Activated CD8-positive, alpha-beta T cell treated with anti-CD3 and anti-CD28 coated beads for 36 hours (primary cell): Measurements from ENCODE around the gene R3HDM2. TPM values are rescaled to one million over a fixed set of nuclear protein-coding genes. Genes with fewer than 3 reads are reported as not detected.

Experiments used
- ATAC-seq: fragments of 200-7000 bp; cut with Tn5 transposase; one replicate; pipeline ENCODE4 v1.10.0; 2021; ENCODE audit warnings: mild to moderate bottlenecking, moderate library complexity
- CTCF ChIA-PET: fragments of 350-600 bp; sonication (Branson Sonifier 250); formaldehyde crosslinking; loops from one replicate; lab custom pipeline; 2021; ENCODE audit warnings: antibody characterized with exemption; lab: Charles Lee
- POLR2A ChIA-PET: fragments of 350-600 bp; sonication (Branson Sonifier 250); formaldehyde crosslinking; loops from one replicate; lab custom pipeline; 2021; ENCODE audit warnings: antibody characterized with exemption; lab: Charles Lee
- DNase-seq: peaks from one replicate; pipeline ENCODE4 v3.0.0-alpha.2; 2020
- H3K27ac Mint-ChIP-seq: one replicate; pipeline ENCODE4 v1.8.0; 2021; ENCODE audit warnings: mild to moderate bottlenecking, mixed read lengths
- H3K27me3 Mint-ChIP-seq: one replicate; pipeline ENCODE4 v1.8.0; 2021; ENCODE audit warnings: mixed read lengths
- H3K36me3 Mint-ChIP-seq: one replicate; pipeline ENCODE4 v1.8.0; 2021; ENCODE audit warnings: low read depth, mixed read lengths
- H3K4me1 Mint-ChIP-seq: one replicate; pipeline ENCODE4 v1.8.0; 2021; ENCODE audit warnings: low read depth, mixed read lengths
- H3K4me3 Mint-ChIP-seq: one replicate; pipeline ENCODE4 v1.8.0; 2021; ENCODE audit warnings: mild to moderate bottlenecking, moderate library complexity, mixed read lengths
- H3K9me3 Mint-ChIP-seq: one replicate; pipeline ENCODE4 v1.8.0; 2021; ENCODE audit warnings: mixed read lengths
- intact Hi-C: fragments of 100-400 bp; cut with micrococcal nuclease; formaldehyde crosslinking; loops from one replicate; pipeline ENCODE4 v1.10.0; 2022
- total RNA-seq, 2 experiments: library from RNA; stranded (reverse); gene quantifications; one replicate each; pipeline ENCODE4 v1.2.3, GENCODE V29; 2021
- TF ChIP-seq, protein P1 (sequence below): fragments of 200-600 bp; IDR thresholded peaks from one replicate; pipeline ENCODE4 v1.8.0; 2022; ENCODE audit warnings: antibody characterized with exemption, mild to moderate bottlenecking

R3HDM2 gene
- total RNA-seq, 2 experiments from 2014 or later, result 33.2 to 44.0 TPM

- H3K36me3 Mint-ChIP-seq, result peaks cover 3% of the 10 kb centered on the region
- peaks cover 5% of the 10 kb centered on the region for H3K4me1 Mint-ChIP-seq
- TF ChIP-seq, protein P1, sequence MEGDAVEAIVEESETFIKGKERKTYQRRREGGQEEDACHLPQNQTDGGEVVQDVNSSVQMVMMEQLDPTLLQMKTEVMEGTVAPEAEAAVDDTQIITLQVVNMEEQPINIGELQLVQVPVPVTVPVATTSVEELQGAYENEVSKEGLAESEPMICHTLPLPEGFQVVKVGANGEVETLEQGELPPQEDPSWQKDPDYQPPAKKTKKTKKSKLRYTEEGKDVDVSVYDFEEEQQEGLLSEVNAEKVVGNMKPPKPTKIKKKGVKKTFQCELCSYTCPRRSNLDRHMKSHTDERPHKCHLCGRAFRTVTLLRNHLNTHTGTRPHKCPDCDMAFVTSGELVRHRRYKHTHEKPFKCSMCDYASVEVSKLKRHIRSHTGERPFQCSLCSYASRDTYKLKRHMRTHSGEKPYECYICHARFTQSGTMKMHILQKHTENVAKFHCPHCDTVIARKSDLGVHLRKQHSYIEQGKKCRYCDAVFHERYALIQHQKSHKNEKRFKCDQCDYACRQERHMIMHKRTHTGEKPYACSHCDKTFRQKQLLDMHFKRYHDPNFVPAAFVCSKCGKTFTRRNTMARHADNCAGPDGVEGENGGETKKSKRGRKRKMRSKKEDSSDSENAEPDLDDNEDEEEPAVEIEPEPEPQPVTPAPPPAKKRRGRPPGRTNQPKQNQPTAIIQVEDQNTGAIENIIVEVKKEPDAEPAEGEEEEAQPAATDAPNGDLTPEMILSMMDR, result no peak
- no peak overlapping the region for H3K4me3 Mint-ChIP-seq
- POLR2A ChIA-PET, result interaction anchor here (1.0 kb wide), 1 partner anchor 175 kb away, joined by 3 read pairs; no protein-coding TSS in a partner anchor
- intact Hi-C loops, result no loop called here
- no peaks in the 10 kb centered on the region for H3K9me3 Mint-ChIP-seq
- no peak overlapping the region for H3K27ac Mint-ChIP-seq
- peaks cover 3% of the 10 kb centered on the region for H3K27me3 Mint-ChIP-seq
- CTCF ChIA-PET, result interaction anchor here (1.8 to 2.6 kb wide), 2 partner anchors 14 to 16 kb away, joined by 11 read pairs; partner anchors contain the start of gene INHBE
- ATAC-seq, result no peak
- no peak for DNase-seq
These were observed 9.0 kb upstream of the R3HDM2 start for GRCh38 chr12:57439762-57440266.

DNA sequence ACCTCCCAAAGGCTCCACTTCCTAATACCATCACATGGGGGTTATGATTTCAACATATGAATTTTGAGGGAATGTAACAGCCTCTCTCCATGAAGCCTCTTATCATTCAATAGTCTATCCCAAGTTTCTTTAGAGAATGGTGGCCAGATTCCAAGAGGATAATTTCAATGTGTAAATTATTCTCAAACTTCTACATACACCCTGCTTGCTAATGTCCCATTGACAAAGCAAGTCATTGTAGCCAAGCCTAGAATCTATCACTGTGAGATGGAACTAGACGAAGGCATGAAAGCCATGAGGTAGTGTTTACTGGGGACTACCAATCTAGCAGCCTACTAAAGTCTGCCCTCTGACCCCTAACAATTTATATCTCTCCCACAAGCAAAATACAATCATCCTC is 7.6 kb upstream of the R3HDM2 start:
- no peak for ATAC-seq
- Mint-ChIP-seq H3K36me3 (peaks cover 3% of the 10 kb centered on the region), H3K4me1 (peaks cover 5% of the 10 kb centered on the region), H3K9me3 (no peaks in the 10 kb centered on the region), H3K4me3 (no peak overlapping the region), H3K27me3 (peaks cover 3% of the 10 kb centered on the region), H3K27ac (no peak overlapping the region)
- intact Hi-C loops, result no loop called here
- ChIA-PET POLR2A (no interaction called here), CTCF (interaction anchor here (1.0 kb wide), 2 partner anchors 14 to 17 kb away, joined by 3 to 4 read pairs; no protein-coding TSS in a partner anchor)
- no peak for DNase-seq
- TF ChIP-seq, protein P1, result no peak

GRCh38 chr12:57435293-57435692 is 4.5 kb upstream of the R3HDM2 start:
- DNase-seq (peak; percentile 46), ATAC-seq (peak; percentile 19)
- H3K27ac Mint-ChIP-seq, result peak overlapping the region; percentile 50
- POLR2A ChIA-PET, result interaction anchor here (0.9 to 1.0 kb wide), 2 partner anchors 13 to 23 kb away, joined by 3 read pairs; no protein-coding TSS in a partner anchor
- CTCF ChIA-PET, result interaction anchor here (0.6 to 5.6 kb wide), 6 partner anchors 9 to 25 kb away, joined by 3 to 29 read pairs (median 14); partner anchors contain the start of genes GLI1 and INHBE
- no peaks in the 10 kb centered on the region for H3K9me3 Mint-ChIP-seq
- intact Hi-C loops, result no loop called here
- peaks cover 16% of the 10 kb centered on the region for H3K4me1 Mint-ChIP-seq
- H3K36me3 Mint-ChIP-seq, result no peaks in the 10 kb centered on the region
- no peaks in the 10 kb centered on the region for H3K27me3 Mint-ChIP-seq
- TF ChIP-seq, protein P1, result no peak
- peak overlapping the region; percentile 51 for H3K4me3 Mint-ChIP-seq

DNA sequence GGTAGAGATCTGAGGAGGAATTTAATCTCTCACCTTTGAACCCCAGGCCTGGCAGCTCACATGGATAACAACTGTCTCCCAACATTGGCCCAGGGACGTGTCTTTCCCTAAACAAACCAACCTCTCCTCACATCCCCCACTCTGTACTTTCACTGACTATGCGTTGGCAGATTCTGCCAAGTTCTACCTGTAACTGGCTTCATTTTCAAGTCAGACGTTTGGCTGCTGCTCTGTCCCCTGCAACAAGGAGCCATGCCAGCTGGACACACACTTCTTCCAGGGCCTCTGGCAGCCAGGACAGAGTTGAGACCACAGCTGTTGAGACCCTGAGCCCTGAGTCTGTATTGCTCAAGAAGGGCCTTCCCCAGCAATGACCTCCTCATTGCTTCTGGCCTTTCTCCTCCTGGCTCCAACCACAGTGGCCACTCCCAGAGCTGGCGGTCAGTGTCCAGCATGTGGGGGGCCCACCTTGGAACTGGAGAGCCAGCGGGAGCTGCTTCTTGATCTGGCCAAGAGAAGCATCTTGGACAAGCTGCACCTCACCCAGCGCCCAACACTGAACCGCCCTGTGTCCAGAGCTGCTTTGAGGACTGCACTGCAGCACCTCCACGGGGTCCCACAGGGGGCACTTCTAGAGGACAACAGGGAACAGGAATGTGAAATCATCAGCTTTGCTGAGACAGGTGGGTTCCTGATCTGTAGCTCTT is 3.8 kb upstream of the R3HDM2 start, which contains the start of gene INHBC:
TSS of gene INHBC (plus strand) at position 268 of the 707 bp plus-strand sequence. CDS start at position 371, 103 bp downstream.
- no peak for ATAC-seq
- peak within 1 kb of the TSS; percentile 50 for H3K27ac Mint-ChIP-seq
- DNase-seq, result no peak
- H3K9me3 Mint-ChIP-seq, result no peaks in the 10 kb centered on the region
- H3K27me3 Mint-ChIP-seq, result no peaks in the 10 kb centered on the region
- peaks cover 19% of the 10 kb centered on the region for H3K4me1 Mint-ChIP-seq
- POLR2A ChIA-PET, result interaction anchor here (0.9 to 1.0 kb wide), 2 partner anchors 12 to 24 kb away, joined by 3 read pairs; no protein-coding TSS in a partner anchor
- TF ChIP-seq, protein P1, result no peak
- peak within 1 kb of the TSS; percentile 51 for H3K4me3 Mint-ChIP-seq
- H3K36me3 Mint-ChIP-seq, result peaks cover 2% of the 10 kb centered on the region
- intact Hi-C loops, result no loop called here
- CTCF ChIA-PET, result interaction anchor here (0.6 to 5.6 kb wide), 8 partner anchors 10 to 84 kb away, joined by 3 to 29 read pairs (median 5); partner anchors contain the start of genes GLI1 and INHBE
